HG03575 (cell line): ENCODE measurements around the gene OXCT2.

Experiments
- ATAC-seq: cut with Tn5 transposase; IDR thresholded peaks from one replicate; pipeline ENCODE4 v1.9.1; 2021; ENCODE audit not compliant: unreplicated experiment, insufficient number of reproducible peaks, low FRiP score; ENCODE audit errors: extremely low read depth

OXCT2 gene

DNA sequence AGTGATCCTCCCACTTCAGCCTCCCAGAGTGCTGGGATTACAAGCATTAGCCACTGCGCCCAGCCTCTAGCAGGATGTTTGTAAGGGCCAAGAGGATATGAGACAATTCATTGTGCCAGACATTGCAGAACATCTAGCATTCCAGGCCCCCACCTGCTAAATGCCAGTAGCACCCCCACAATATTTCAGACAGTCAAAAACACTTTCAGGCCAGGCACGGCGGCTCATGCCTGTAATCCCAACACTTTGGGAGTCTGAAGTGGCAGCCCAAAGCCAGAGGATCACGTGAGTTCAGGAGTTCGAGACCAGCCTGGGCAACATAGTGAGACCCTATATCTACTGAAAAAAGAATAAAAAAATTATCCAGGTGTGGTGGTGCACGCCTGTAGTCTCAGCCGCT, 19.6 kb downstream of the OXCT2 start:
- no peak for ATAC-seq

DNA sequence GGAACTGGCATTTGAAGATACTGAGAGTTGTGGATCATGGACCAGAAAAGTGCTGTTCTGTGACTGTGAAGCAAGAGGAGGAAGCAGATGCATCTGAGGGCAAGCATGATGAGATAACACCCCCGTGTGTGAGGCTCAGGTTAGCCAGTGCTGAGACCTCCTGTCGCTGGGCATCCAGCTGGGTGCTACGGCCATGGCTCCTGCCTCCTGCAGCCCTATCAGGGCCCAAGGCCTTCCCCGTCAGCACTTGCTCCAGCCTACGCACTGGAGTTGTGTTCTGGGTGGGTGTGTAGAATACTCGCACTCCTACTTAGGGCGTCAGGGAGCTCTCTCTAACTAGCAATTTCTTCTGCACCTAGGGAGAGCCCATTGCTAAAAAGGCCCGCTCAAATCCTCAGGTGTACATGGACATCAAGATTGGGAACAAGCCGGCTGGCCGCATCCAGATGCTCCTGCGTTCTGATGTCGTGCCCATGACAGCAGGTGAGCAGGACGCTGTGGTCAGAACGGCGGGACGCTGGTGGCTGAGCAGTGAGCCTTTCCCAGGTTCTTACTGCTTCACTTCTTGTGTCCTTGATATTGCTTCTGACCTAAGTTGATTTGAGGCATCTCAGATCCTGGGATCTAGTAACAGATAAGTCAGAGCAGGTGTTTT, 26.0 kb downstream of the OXCT2 start:
- no peak for ATAC-seq

DNA sequence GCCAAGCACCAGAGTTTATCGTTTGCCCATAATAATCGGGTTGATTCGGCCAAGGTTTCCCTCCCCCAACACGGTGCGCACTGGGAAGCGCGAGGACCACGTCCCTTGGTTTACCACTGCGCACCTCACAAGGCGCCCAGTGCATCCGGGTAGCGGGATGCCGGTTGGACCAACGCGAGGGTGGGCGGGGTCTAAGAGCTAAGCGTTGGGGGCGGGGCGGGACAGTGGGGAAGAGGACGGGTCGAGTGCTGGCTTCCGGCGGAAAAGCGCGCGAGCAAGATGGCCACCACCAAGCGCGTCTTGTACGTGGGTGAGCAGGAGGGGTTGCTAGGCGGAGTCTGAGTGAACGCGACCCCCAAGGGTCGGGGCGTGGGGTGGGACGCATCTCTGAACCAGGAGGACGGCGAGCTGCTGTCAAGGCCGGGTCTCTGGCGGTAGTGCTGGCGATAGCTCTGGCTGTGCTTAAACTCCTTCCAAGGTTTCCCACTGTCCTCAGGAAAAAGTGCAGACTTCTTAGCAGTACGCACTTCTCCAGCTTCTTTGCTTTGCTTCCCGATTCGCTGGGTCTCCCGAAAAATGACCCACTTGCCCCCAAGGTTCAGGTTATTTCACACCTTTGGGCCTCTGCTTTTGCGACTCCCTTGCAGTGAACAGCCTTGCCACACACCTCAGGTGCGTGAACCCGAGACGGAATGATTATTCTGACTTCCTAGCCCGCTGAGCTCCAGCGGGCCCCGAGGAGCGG, 32.4 kb downstream of the OXCT2 start, which contains the start of gene PPIE:
Gene PPIE, plus strand, starts transcription at position 261 of the 745 bp plus-strand sequence. Its CDS starts 19 bp downstream, at position 280.
- no peak for ATAC-seq

DNA sequence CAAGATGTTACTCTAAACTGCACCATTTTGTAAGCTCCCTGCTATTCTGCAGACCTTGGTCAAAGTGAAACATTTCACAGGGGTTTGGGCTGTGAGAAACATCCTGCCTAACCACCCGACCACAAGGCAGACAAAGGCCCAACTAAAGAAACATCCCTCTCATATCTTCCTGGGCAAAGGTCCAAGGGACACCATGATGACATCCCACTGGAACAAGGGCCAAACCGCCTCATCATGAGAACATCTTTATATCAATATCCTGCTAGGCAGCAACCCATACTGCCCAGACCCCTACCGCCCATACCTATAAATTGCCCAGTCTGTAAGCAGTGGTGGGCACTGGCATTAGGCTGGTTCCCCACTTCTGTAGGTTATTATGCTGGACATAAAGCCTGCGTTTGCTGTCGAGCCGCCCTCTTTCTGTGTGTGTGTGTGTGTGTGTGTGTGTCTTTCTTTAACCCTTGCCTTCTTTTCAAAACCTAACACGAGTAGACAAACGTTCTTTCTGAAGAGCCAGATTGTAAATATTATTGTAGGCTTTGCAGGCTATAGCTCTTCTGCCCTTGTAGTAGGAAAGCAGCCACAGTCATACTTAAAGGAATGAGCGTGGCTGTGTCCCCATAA, 33.5 kb downstream of the OXCT2 start:
- no peak for ATAC-seq

DNA sequence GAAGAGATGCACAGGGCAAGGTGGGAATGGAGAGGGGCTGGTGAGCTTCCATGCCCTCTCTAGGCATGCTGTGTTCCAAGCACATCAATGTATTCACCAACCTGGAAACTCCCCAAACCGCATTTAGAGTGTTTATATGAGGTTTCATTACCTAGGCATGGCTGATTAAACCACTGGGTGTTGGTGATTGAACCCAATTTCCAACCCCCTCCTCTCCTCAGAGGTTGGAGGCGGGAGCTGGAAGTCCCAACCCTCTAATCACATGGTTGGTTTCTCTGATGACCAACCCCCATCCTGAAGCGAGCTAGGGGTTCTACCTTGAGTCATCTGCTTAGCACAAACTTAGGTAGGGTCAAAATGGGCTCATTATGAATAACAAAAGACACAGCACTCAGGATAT, 35.4 kb downstream of the OXCT2 start:
- no peak for ATAC-seq

DNA sequence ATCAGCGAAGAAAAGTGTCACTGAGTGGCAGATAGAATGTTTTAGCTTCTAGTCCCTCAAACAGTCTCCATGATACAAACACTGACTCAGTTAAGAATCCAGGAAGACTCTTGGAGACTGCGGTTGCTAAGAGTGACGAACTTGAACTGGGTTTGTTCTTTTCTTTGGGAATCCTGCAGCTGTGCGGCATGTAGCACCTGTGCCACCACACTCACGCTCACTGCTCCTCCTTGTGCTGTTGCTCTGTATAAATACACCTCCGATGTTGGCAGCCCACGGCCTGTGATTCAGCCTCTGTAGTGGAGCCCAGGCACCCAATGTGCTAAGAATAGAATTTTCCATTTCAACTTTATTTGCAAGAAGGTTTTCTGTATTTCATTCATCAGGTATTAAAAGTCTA, 38.0 kb downstream of the OXCT2 start:
- no peak for ATAC-seq

DNA sequence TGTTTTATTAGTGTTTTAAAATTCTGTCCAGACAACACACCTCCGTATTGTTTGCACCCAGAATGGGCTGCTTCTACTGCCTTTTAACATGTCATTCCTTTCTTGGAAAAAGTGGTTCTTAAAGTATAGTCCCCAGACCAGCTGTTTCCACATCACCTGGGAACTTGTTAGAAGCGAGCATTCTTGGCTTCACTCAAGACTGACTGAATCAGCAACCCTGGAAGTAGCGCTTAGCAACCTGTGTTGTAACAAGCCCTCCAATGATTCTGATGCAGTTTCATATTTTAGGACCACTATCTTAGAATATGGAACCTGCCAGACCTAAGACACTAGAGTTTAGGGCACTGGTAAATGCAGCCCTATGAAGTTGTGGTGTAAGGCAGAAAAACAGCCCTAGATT, 38.4 kb downstream of the OXCT2 start:
- ATAC-seq = no peak

DNA sequence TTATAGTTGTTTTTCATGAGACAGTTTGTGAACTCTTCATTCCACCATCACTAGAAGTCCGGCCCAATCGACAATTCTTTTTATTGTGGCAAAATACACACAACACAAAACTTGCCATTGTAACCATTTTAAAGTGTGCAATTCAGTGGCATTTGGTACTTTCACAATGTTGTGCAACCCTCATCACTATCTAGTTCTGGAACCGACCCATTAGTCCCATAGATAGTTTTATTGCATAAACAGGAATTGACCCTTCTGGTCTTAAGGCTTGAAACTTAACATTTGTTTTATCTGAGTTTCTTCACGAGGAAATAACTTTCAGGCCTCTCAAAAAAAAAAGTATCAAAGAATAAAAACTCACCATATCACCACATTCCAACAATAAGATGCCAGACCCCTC, 41.3 kb downstream of the OXCT2 start:
- ATAC-seq = no peak

DNA sequence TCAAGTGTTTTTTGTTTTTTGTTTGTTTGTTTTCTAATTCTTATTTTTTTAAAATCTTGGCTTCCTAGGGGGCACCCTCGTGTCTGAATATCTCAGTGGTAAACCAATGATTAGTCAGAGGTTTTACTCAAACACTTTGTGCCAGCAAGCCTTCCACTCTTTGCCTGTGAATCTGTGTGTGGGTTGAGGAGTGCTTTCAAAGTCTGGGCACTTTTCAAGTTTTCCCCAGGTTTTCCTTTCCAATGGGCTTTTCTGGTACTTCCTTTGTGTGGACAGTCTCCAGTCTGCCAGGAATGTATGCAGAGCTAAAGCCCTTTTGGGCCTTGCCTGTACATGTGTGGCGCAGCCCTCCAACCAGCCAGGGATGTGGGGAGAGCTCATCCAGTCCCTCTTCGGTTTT, 42.1 kb downstream of the OXCT2 start:
- no peak for ATAC-seq

DNA sequence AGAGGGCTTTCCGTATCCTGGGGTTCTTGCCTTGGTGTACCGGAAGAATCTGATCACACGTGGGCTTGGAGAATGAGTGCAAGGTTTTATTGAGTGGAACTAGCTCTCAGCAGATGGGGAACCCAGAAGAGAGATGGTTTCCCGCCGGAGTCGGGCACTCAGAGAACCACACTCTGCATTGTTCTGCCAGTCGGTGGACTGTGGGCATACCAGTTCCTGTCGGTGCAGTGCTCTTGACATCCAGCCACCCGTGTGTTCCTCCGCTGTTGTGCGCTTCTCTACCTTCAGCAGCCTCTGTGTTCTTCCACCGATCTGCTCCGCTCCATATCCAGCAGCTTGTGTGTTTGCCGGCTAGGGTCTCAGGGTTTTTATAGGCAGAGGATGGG, 43.2 kb downstream of the OXCT2 start:
- no peak for ATAC-seq

DNA sequence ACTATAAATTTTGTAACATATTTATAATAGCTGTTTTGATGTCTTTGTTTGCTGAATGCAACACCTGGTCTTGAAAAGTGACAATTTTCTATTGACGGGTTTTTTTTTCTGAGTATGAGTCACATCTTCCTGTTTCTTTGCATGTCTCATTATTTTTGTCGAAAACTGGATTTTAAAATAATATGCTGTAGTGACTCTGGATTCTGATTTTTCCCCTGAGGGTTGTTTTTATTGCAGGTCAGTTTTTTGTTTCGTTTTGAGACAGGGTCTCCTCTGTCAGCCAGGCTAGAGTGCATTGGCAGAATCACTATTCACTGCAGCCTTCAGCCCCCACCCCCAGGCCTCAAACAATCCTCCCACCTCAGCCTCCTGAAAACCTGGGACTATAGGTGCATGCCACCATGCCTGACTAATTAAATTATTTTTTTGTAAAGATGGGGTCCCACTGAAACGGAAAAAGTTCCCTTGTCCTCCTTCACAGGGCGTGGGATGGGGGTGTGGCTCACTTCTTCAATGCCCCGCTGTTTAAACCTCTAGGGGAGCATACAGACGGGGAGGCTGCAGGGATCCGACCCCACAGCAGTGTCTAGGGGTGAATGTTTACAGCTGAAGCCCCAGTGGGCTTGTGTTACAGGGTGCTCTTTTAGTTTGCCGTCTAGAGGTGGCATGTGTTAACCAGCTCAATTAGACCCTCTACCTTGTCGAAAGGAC, 43.8 kb downstream of the OXCT2 start:
- no peak for ATAC-seq

DNA sequence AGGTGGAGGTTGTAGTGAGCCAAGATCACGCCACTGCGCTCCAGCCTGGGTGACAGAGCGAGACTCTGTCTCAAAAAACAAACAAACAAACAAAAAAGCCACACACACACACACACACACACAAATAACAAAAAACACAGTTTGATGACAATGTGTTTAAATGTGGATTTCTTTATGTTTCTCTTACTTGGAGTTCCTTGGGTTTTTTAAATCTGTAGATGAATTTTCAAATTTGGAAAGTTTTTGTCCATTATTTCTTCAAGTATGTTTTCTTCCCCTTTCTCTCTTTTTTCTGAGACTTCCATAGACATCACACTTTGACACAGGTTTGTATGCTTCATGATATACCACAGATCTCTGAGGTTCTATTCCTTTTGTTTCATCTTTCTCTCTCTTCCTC, 44.5 kb downstream of the OXCT2 start:
- no peak for ATAC-seq

DNA sequence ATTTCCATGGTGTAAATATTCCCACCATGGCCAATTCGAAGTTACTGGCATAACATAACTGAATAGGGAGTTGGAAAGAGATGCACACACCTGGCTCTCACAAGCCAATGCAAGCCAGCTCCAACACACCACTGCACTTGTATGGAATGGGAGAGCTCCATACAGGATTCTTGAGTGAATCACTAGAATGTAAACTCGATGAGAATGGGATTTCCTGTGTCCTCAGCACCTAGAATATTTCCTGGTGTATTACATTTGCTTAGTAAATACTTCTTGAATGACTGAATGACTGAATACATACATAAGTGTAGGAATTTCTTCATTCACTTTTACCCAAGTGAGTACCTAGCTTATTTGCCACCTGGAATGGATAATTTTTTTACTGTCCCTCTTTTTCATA, 48.7 kb downstream of the OXCT2 start:
- no peak for ATAC-seq

DNA sequence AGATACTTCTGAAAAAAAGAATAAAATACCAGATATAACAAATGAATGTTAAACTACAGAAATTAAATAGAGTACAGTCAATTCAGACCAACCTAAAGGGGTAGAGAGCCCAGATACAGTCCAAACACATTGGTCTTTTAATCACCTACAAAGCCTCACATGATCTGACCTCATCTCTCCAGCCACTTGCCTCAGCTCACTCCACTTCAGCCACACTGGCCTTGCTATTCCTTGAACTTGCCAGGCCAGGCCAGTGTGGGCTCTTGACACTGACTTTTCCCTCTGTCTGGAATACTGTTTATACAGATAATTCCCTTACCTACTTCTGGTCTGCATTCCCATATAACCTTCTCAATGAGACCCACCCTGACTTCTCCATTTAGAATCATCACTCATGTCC, 49.5 kb downstream of the OXCT2 start:
- no peak for ATAC-seq

DNA sequence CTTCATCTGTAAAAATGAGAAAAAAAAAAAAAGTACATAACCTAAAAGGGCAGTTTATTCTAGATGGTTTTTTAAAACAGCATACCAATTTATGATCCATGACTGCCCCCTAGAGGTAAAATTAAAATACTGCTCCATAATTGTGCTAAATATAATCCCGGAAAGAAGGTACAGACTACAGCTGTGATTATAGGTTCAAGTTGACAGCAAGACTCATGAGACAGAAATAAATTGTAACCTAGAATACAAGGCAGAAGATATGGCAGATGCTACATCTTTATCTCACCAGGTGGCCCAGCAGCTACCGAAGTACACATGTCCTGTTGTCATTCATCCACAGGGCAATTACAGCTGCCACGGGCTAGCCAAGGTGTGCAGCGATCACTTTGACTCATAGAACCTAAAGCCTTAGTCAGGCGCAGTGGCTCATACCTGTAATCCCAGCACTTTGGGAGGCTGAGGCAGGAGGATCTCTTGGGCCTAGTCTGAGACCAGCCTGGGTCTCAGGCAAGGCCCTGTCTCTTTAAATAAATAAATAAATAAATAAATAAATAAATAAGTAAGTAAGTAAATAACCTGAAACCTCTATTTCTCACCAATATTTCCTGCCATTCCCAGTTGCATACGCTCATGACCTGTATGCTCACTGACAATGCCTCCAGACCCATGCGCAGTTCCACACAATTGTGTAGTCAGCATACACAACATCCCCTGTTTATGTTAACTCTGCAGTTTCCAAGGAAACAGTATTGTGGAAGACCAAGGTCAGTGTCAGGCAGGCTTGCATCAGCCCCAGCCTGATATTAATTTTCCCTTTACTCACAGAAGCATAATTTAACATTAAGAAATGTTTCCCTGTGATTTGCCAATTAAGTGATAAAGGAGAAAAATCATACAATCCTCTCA, 50.8 kb downstream of the OXCT2 start:
- ATAC-seq = no peak
